Panc1 (cell line): ENCODE data around the gene NTRK3.

Experiments
- CTCF ChIP-seq: fragments of 450-650 bp; IDR thresholded peaks from 2 replicates; pipeline ENCODE4 v1.5.1; 2017; ENCODE audit warnings: mild to moderate bottlenecking
- POLR2AphosphoS5 ChIP-seq: IDR thresholded peaks from 2 replicates; pipeline ENCODE4 v1.6.1; 2012; ENCODE audit warnings: mild to moderate bottlenecking, low read depth, low read length, moderate library complexity

DNA sequence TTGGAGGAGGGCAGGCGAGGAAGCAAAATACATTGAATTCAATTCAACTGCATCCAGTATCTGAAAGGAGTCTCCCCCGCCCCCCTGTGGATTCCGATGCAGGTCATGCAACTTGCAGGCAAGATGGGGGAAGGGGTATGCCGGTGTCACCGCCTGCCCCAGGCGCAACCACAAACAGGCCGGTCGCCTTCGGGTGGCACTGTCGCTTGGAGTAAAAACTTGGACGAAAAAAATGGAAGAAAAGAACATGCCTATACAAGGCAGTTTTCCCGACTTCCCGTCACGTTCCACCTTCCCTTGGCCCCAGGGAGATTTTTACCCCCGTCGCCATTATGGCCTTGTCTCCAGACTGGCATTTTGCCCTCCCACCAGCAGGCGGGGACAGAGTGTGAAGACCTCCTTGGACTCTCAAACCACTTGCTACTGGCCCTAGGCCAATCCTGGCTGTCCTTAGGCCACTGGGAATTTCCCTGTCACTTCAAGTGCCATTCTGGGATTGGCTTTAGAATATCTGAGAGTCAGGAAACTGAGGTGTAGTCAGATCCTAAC lies 1.6 kb upstream of the NTRK3 start:
- TF ChIP-seq POLR2AphosphoS5 (no peak), CTCF (no peak)
